K562 (cell line): ENCODE measurements around the gene LAPTM4A. TPM values are rescaled to one million over a fixed set of nuclear protein-coding genes. Genes with fewer than 3 reads are reported as not detected.

Experiments
- ATF2 ChIP-seq: sonication (generic); formaldehyde crosslinking; IDR thresholded peaks from 2 replicates; pipeline ENCODE4 v1.8.1; 2022; ENCODE audit warnings: missing genetic modification reagents
- CBX1 ChIP-seq: sonication (generic); IDR thresholded peaks from 2 replicates; pipeline ENCODE4 v1.6.1; 2016; ENCODE audit warnings: antibody characterized with exemption, low read depth, mild to moderate bottlenecking
- CHD2 ChIP-seq: IDR thresholded peaks from 2 replicates; pipeline ENCODE4 v1.6.1; 2011; ENCODE audit warnings: low read depth, low read length
- FOXP1 ChIP-seq: sonication (generic); formaldehyde crosslinking; IDR thresholded peaks from 2 replicates; pipeline ENCODE4 v1.8.0; 2022; ENCODE audit warnings: mild to moderate bottlenecking, missing genetic modification reagents
- HBP1 ChIP-seq: fragments of 450-650 bp; formaldehyde crosslinking; IDR thresholded peaks from 2 replicates; pipeline ENCODE4 v1.4.0; 2022; ENCODE audit warnings: missing genetic modification characterization
- HDAC3 ChIP-seq: fragments of 450-650 bp; IDR thresholded peaks from 2 replicates; pipeline ENCODE4 v1.6.1; 2018; ENCODE audit warnings: borderline replicate concordance, mild to moderate bottlenecking, moderate library complexity; ENCODE audit not compliant: partially characterized antibody
- HMGN3 ChIP-seq: IDR thresholded peaks from 2 replicates; pipeline ENCODE4 v1.6.1; 2011; ENCODE audit warnings: borderline replicate concordance, low read depth, mild to moderate bottlenecking, mixed read lengths, low read length; ENCODE audit not compliant: insufficient read length; ENCODE audit errors: extremely low read depth
- JUN ChIP-seq, 2 experiments: sonication (generic) in 1 of 2; formaldehyde crosslinking in 1 of 2; IDR thresholded peaks; 2 replicates each; pipeline versions ENCODE4 v1.6.1 to v1.8.0; 2012 to 2022; ENCODE audit warnings: borderline replicate concordance in 2 of 2, mild to moderate bottlenecking in 2 of 2, improper control_type of control experiment in 1 of 2, low read depth in 1 of 2, low read length in 1 of 2, missing genetic modification reagents in 1 of 2
- MTA3 ChIP-seq: fragments of 450-650 bp; formaldehyde crosslinking; IDR thresholded peaks from 2 replicates; pipeline ENCODE4 v1.6.1; 2017; ENCODE audit warnings: mild to moderate bottlenecking, borderline replicate concordance
- NR2C1 ChIP-seq, 2 experiments: fragments of 450-650 bp; IDR thresholded peaks; 2 replicates each; pipeline ENCODE4 v1.6.1; 2017; ENCODE audit warnings: mild to moderate bottlenecking in 2 of 2, antibody characterized with exemption in 1 of 2, inconsistent platforms in 1 of 2, missing compliant biosample characterization in 1 of 2, missing genetic modification characterization in 1 of 2
- PHF20 ChIP-seq: fragments of 450-650 bp; IDR thresholded peaks from 2 replicates; pipeline ENCODE4 v1.6.1; 2018; ENCODE audit not compliant: partially characterized antibody
- POLR2G ChIP-seq: fragments of 200-400 bp; formaldehyde crosslinking; IDR thresholded peaks from 2 replicates; pipeline ENCODE4 v1.6.1; 2017; ENCODE audit warnings: low read depth, mild to moderate bottlenecking, antibody characterized with exemption, low read length, moderate library complexity
- RAD51 ChIP-seq: fragments of 450-650 bp; IDR thresholded peaks from 2 replicates; pipeline ENCODE4 v1.7.1; 2016; ENCODE audit warnings: low read depth, mild to moderate bottlenecking, borderline replicate concordance
- SIX5 ChIP-seq, 2 experiments: IDR thresholded peaks; 2 replicates each; pipeline ENCODE4 v1.6.1; 2011; ENCODE audit warnings: low read length in 2 of 2, borderline replicate concordance in 1 of 2, low read depth in 1 of 2, mild to moderate bottlenecking in 1 of 2, moderate library complexity in 1 of 2; ENCODE audit not compliant: insufficient read depth in 1 of 2
- TRIM25 ChIP-seq: fragments of 450-650 bp; IDR thresholded peaks from 2 replicates; pipeline ENCODE4 v1.7.0; 2016; ENCODE audit warnings: borderline replicate concordance
- ZBTB11 ChIP-seq, 3 experiments: fragments of 200-800 bp in 1 of 3; fragments of 250-450 bp in 1 of 3; fragments of 450-650 bp in 1 of 3; sonication (Bioruptor Pico) in 1 of 3; sonication (Bioruptor generic) in 1 of 3; formaldehyde crosslinking in 1 of 3; IDR thresholded peaks; 2 replicates each; pipeline versions ENCODE4 v1.6.1 to v1.8.0; 2016 to 2022; ENCODE audit warnings: mild to moderate bottlenecking in 2 of 3, missing genetic modification characterization in 2 of 3, missing compliant biosample characterization in 1 of 3, moderate library complexity in 1 of 3
- polyA plus RNA-seq, 8 experiments: library from polyadenylated mRNA; depleted of rRNA in 4 of 8; stranded (reverse) in 5 of 8; unstranded in 3 of 8; fragments of >200 nt; fragmentation: Nextera tagmentation in 2 of 8; fragmentation: Illumina TruSeq in 1 of 8; extraction: Ambion mirVana in 2 of 8; extraction: Trizol in 1 of 8; gene quantifications; 2 replicates each; pipeline versions ENCODE4 v1.2.1 to v1.2.3, GENCODE V29; 2011 to 2014; ENCODE audit warnings: inconsistent platforms in 1 of 8, missing spikeins in 1 of 8
- total RNA-seq, 7 experiments: library from RNA; depleted of rRNA in 6 of 7; stranded (reverse); fragments of >200 nt in 6 of 7; fragmentation: Illumina TruSeq in 2 of 7; extraction: Trizol in 2 of 7; gene quantifications; 2 replicates each; pipeline versions ENCODE4 v1.2.1 to v1.2.3, GENCODE V29; 2011 to 2021; ENCODE audit warnings: low replicate concordance in 1 of 7

LAPTM4A gene
- total and polyA plus RNA-seq, 9 of the 15 experiments (the other 6 are each of a cell fraction or from before 2014, with no cell fraction given): 13.4 to 157 (median 50.1) TPM

- TF ChIP-seq CBX1: peak; percentile 67; the same call in 1 of the 2 replicates
- no peak for TF ChIP-seq TRIM25
- no peak for TF ChIP-seq ATF2 (CRISPR knock-in tag)
- TF ChIP-seq FOXP1 (CRISPR knock-in tag): peak; percentile 79; the same call in 1 of the 2 replicates
- 0 out of 4 replicates have a peak, but pooled peaks of 1 of the 2 experiments have one; percentile 12 for TF ChIP-seq SIX5 (IDR thresholded peaks at IDR 0.05; ENCODE audit: borderline replicate concordance in 1 of 2, insufficient read depth in 1 of 2, low read depth in 1 of 2, low read length in 2 of 2)
- peak; percentile 70; the same call in 1 of the 2 replicates for TF ChIP-seq RAD51
- TF ChIP-seq MTA3: peak; percentile 93
- TF ChIP-seq NR2C1 (IDR thresholded peaks at IDR 0.05): peak; percentile 88
- TF ChIP-seq NR2C1 (tag; IDR thresholded peaks at IDR 0.05): peak; percentile 90
- peak; percentile 87 for TF ChIP-seq POLR2G
- TF ChIP-seq HMGN3: peak; percentile 26
- TF ChIP-seq PHF20: peak; percentile 95
- no peak for TF ChIP-seq JUN (IDR thresholded peaks at IDR 0.05; ENCODE audit: borderline replicate concordance, low read depth, low read length)
- TF ChIP-seq JUN (CRISPR knock-in tag; IDR thresholded peaks at IDR 0.05; ENCODE audit: borderline replicate concordance): no peak
- peak; percentile 86 for TF ChIP-seq CHD2
- TF ChIP-seq ZBTB11 (CRISPR knock-in tag; IDR thresholded peaks at IDR 0.05): no peak
- no peak for TF ChIP-seq HDAC3
- peak; percentile 47; the same call in 1 of the 2 replicates for TF ChIP-seq HBP1 (CRISPR knock-in tag)
Measured at GRCh38 chr2:20051532-20052228, at the start of gene LAPTM4A (continued).
